Measurements from ENCODE around the gene MMRN2. TPM values are rescaled to one million over a fixed set of nuclear protein-coding genes. Genes with fewer than 3 reads are reported as not detected.
A peak's percentile ranks its signal among the peaks of the same experiment; 100 is the strongest.

The MMRN2 gene
- total RNA-seq, 1 experiment from 2014 or later = 1.4 TPM

DNA sequence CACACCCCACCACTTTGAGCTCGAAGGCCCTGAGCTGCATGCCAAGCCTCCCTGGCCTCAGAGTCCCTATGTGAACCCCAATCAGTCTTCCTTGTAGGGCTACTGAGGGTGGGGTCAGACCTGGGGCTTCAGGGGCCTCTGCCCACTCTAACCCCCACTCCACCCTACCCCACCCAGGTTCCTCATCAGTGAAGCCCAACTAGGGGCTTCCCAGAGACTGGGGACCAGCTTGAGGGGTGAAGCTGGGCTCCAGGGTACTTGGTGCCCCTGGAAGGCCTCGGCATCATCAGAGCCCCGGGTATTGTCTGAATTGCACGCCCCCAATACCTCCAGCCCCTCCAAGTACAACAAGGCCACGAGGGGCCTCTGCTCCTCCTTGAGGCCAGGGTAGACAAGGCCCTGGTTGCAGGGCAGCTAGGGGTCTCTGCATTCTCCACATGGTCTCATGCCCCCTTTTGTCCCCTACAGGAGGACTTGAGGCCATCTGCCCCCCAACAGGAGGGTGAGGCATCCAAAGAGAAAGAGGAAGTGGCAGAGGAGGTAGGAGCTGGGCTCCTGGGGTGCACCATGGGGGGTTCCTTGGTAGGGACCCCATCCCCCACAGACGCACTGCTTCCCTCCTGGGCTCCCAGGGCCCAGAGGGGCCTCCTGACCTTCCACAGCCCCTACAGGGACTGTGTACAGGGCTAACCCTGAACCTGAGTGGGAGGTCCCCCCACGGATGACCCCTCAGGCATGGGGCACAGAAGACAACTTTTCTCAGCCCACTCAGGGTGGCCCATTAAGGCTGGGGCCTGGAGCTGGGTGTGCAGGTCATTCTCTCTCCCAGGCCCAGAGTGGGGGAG, 4.9 kb upstream of the MMRN2 start:
- POLR2A ChIA-PET = no interaction called here
- intact Hi-C loops (cut with micrococcal nuclease) = no loop called here
- DNase-seq (ENCODE audit: unreplicated experiment) = no peak
- TF ChIP-seq, protein P1, sequence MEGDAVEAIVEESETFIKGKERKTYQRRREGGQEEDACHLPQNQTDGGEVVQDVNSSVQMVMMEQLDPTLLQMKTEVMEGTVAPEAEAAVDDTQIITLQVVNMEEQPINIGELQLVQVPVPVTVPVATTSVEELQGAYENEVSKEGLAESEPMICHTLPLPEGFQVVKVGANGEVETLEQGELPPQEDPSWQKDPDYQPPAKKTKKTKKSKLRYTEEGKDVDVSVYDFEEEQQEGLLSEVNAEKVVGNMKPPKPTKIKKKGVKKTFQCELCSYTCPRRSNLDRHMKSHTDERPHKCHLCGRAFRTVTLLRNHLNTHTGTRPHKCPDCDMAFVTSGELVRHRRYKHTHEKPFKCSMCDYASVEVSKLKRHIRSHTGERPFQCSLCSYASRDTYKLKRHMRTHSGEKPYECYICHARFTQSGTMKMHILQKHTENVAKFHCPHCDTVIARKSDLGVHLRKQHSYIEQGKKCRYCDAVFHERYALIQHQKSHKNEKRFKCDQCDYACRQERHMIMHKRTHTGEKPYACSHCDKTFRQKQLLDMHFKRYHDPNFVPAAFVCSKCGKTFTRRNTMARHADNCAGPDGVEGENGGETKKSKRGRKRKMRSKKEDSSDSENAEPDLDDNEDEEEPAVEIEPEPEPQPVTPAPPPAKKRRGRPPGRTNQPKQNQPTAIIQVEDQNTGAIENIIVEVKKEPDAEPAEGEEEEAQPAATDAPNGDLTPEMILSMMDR (IDR thresholded peaks at IDR 0.05; ENCODE audit: unreplicated experiment) = no peak
- no peaks in the 10 kb centered on the region for H3K9me3 Mint-ChIP-seq (ENCODE audit: unreplicated experiment)
- peaks cover 25% of the 10 kb centered on the region for H3K4me1 Mint-ChIP-seq (ENCODE audit: insufficient read depth, unreplicated experiment)
- no TSS peak for BruUV-seq (replicated peaks)
- no peak overlapping the region for H3K27ac Mint-ChIP-seq (ENCODE audit: low read depth, unreplicated experiment)
- no peaks in the 10 kb centered on the region for H3K36me3 Mint-ChIP-seq (ENCODE audit: insufficient read depth, unreplicated experiment)
- H3K27me3 Mint-ChIP-seq (ENCODE audit: insufficient read depth, unreplicated experiment) = no peaks in the 10 kb centered on the region
- CTCF ChIA-PET = interaction anchor here (0.6 kb wide), 3 partner anchors 167 to 254 kb away, joined by 3 read pairs; no protein-coding TSS in a partner anchor
- no peak overlapping the region for H3K4me3 Mint-ChIP-seq (ENCODE audit: unreplicated experiment)

DNA sequence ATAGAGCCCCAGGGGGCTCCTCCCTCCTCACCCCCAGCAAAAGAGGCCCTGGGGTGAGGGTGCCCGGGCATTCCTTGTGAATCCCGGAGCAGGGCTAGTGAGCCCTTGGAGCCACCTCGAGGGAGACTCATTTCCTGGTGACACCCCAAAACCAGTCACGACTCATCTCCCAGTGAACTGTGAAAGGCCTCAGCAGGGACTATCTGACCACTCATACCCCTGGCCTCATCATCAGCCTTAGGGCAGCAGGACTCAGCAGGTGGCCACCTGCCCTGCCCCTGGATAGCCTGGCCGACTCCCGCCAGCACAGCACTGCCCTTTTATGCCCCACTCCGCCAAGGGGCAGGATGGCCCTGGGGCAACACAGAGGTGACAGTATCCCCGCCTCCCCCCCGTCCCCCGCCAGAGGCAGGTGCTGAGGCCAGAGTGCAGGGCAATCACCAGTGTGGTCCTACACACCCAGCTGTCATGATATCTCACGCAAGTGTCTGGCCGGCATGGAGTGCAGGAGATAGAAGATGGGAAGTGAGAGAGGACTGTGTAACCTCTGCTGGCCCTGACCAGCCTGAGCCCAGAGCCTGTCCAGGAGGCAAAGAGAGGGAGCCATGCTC, 4.2 kb upstream of the MMRN2 start:
- peak; percentile 20 for DNase-seq (ENCODE audit: unreplicated experiment)
- H3K9me3 Mint-ChIP-seq (ENCODE audit: unreplicated experiment) = no peaks in the 10 kb centered on the region
- POLR2A ChIA-PET = no interaction called here
- H3K4me1 Mint-ChIP-seq (ENCODE audit: insufficient read depth, unreplicated experiment) = peaks cover 17% of the 10 kb centered on the region
- CTCF ChIA-PET = interaction anchor here (0.6 kb wide), 1 partner anchor 167 kb away, joined by 3 read pairs; no protein-coding TSS in a partner anchor
- no peaks in the 10 kb centered on the region for H3K27me3 Mint-ChIP-seq (ENCODE audit: insufficient read depth, unreplicated experiment)
- no peak overlapping the region for H3K4me3 Mint-ChIP-seq (ENCODE audit: unreplicated experiment)
- TF ChIP-seq, protein P1 (IDR thresholded peaks at IDR 0.05; ENCODE audit: unreplicated experiment) = no peak
- intact Hi-C loops (cut with micrococcal nuclease) = no loop called here
- H3K27ac Mint-ChIP-seq (ENCODE audit: low read depth, unreplicated experiment) = no peak overlapping the region
- no peaks in the 10 kb centered on the region for H3K36me3 Mint-ChIP-seq (ENCODE audit: insufficient read depth, unreplicated experiment)
- no TSS peak for BruUV-seq (replicated peaks)

DNA sequence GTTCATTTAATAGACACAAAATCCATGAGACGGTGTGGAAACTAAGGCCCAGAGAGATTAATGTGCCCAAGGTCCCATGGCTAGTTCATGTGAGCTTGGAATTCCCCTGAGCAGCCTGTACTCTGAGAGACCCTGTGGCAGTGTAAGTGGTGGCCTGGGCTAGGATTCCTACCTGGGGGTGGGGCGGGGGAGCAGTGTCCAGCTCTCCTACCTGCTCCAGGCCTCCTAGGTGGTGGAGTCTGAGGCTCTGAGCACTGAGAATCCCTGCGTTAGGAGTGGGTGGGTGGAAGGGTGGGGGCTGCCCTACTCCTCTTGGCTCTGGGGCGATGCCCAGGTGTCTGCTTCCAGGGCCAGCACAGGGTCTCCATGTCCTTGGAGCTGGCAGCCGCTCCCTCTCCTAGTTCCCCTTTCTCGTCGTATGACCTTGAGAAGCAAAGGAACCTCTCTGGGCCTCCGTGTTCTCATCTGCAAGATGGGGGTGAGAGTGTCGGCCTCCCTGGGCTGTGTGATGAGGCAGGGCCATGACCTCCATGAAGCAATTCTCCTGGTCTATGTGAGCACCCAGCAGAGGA, 3.5 kb upstream of the MMRN2 start:
- Mint-ChIP-seq H3K4me3 (ENCODE audit: unreplicated experiment) (no peak overlapping the region), H3K9me3 (ENCODE audit: unreplicated experiment) (no peaks in the 10 kb centered on the region), H3K27ac (ENCODE audit: low read depth, unreplicated experiment) (no peak overlapping the region), H3K4me1 (ENCODE audit: insufficient read depth, unreplicated experiment) (peaks cover 12% of the 10 kb centered on the region), H3K36me3 (ENCODE audit: insufficient read depth, unreplicated experiment) (no peaks in the 10 kb centered on the region), H3K27me3 (ENCODE audit: insufficient read depth, unreplicated experiment) (no peaks in the 10 kb centered on the region)
- ChIA-PET CTCF (interaction anchor here (0.6 to 3.4 kb wide), 9 partner anchors 8 to 210 kb away, joined by 3 to 18 read pairs (median 4); no protein-coding TSS in a partner anchor), POLR2A (no interaction called here)
- no peak for DNase-seq (ENCODE audit: unreplicated experiment)
- BruUV-seq (replicated peaks) = no TSS peak
- intact Hi-C loops (cut with micrococcal nuclease) = no loop called here
- TF ChIP-seq, protein P1 (IDR thresholded peaks at IDR 0.05; ENCODE audit: unreplicated experiment) = no peak

Measured in MCF 10A (cell line).